Naive thymus-derived CD8-positive, alpha-beta T cell (primary cell): ENCODE data around the gene CDH8. TPM values are rescaled to one million over a fixed set of nuclear protein-coding genes. Genes with fewer than 3 reads are reported as not detected.
"Not testable (repeated sequence)": the region's sequence is repeated elsewhere in the genome, so short reads cannot be mapped to it uniquely, and the experiment has no call there.

Source experiments
- ATAC-seq, 2 donors: fragments of 150-1000 bp; cut with Tn5 transposase in 1 of 2; sonication (Bioruptor Pico), chemical (Tn5 transposase) in 1 of 2; 1 replicate in 1 of 2; 2 replicates in 1 of 2; pipeline ENCODE4 v1.10.0; 2021; ENCODE audit warnings: mild to moderate bottlenecking in 2 of 2, moderate library complexity in 2 of 2
- POLR2A ChIA-PET: fragments of 350-600 bp; sonication (Branson Sonifier 250); formaldehyde crosslinking; loops from one replicate; lab custom pipeline; 2021; ENCODE audit warnings: antibody characterized with exemption; lab: Charles Lee
- DNase-seq, 10 donors: peaks; one replicate each; pipeline versions ENCODE4 v3.0.0 to v3.0.0-alpha.2; 2020 to 2022
- H3K27ac Mint-ChIP-seq, 10 donors: one replicate each; pipeline ENCODE4 v1.8.0; 2020 to 2022; ENCODE audit warnings: mild to moderate bottlenecking in 10 of 10, mixed read lengths in 10 of 10, moderate library complexity in 4 of 10, inconsistent platforms in 1 of 10
- H3K27me3 Mint-ChIP-seq, 5 donors: one replicate each; pipeline ENCODE4 v1.8.0; 2021 to 2022; ENCODE audit warnings: mixed read lengths in 5 of 5
- H3K36me3 Mint-ChIP-seq, 3 donors: one replicate each; pipeline ENCODE4 v1.8.0; 2020 to 2022; ENCODE audit warnings: mixed read lengths in 3 of 3, mild to moderate bottlenecking in 2 of 3, inconsistent platforms in 1 of 3
- H3K4me1 Mint-ChIP-seq, 4 donors: one replicate each; pipeline ENCODE4 v1.8.0; 2021 to 2022; ENCODE audit warnings: mixed read lengths in 4 of 4
- H3K4me3 Mint-ChIP-seq, 10 donors: one replicate each; pipeline ENCODE4 v1.8.0; 2020 to 2022; ENCODE audit warnings: mild to moderate bottlenecking in 10 of 10, mixed read lengths in 10 of 10, moderate library complexity in 6 of 10, inconsistent platforms in 1 of 10
- H3K9me3 Mint-ChIP-seq, 9 donors: one replicate each; pipeline ENCODE4 v1.8.0; 2020 to 2022; ENCODE audit warnings: mixed read lengths in 9 of 9, mild to moderate bottlenecking in 3 of 9, inconsistent platforms in 1 of 9, moderate library complexity in 1 of 9
- polyA plus RNA-seq, 3 donors: library from polyadenylated mRNA; unstranded; fragments of 300-500 nt; fragmentation: Illumina TruSeq; gene quantifications; one replicate each; pipeline ENCODE4 v1.2.3, GENCODE V29; 2021
- total RNA-seq, 8 experiments: library from RNA in 2 of 8; stranded (reverse) in 2 of 8; gene quantifications; one replicate each; pipeline ENCODE4 v1.2.3 and lab custom pipeline; 2021 to 2026

CDH8 gene
- total and polyA plus RNA-seq, 5 experiments from 2014 or later = 0.80 TPM; not detected in 4

- DNase-seq (no peak), ATAC-seq (no peak)
- Mint-ChIP-seq H3K4me1 (no peaks in the 10 kb centered on the region), H3K27me3 (no peaks in the 10 kb centered on the region), H3K36me3 (no peaks in the 10 kb centered on the region), H3K9me3 (peaks cover 2 to 23% (median 14%) of the 10 kb centered on the region in 9 donors), H3K4me3 (no peak overlapping the region), H3K27ac (no peak overlapping the region)
- POLR2A ChIA-PET = no interaction called here
Measured at GRCh38 chr16:61948414-61948813, 87.8 kb downstream of the CDH8 start.

- Mint-ChIP-seq H3K4me1 (no peaks in the 10 kb centered on the region), H3K27ac (no peak overlapping the region), H3K27me3 (no peaks in the 10 kb centered on the region), H3K4me3 (no peak overlapping the region), H3K36me3 (peaks cover 0 to 4% (median 0%) of the 10 kb centered on the region in 3 donors), H3K9me3 (peaks cover 4 to 30% (median 19%) of the 10 kb centered on the region in 9 donors)
- no peak for ATAC-seq
- no peak for DNase-seq
- POLR2A ChIA-PET = no interaction called here
Measured at GRCh38 chr16:61946019-61946418, 90.2 kb downstream of the CDH8 start.

- Mint-ChIP-seq H3K27me3 (no peaks in the 10 kb centered on the region), H3K4me1 (no peaks in the 10 kb centered on the region), H3K4me3 (no peak overlapping the region), H3K36me3 (peaks cover 0 to 4% (median 0%) of the 10 kb centered on the region in 3 donors), H3K27ac (no peak overlapping the region), H3K9me3 (peaks cover 8 to 30% (median 20%) of the 10 kb centered on the region in 9 donors)
- POLR2A ChIA-PET = no interaction called here
- DNase-seq = no peak
- ATAC-seq = no peak
Measured at GRCh38 chr16:61945511-61945910, 90.7 kb downstream of the CDH8 start.

- DNase-seq (no peak), ATAC-seq (no peak)
- H3K27ac Mint-ChIP-seq = no peak overlapping the region
- no peaks in the 10 kb centered on the region for H3K4me1 Mint-ChIP-seq
- H3K9me3 Mint-ChIP-seq = peaks cover 8 to 30% (median 20%) of the 10 kb centered on the region in 9 donors
- no peaks in the 10 kb centered on the region for H3K27me3 Mint-ChIP-seq
- POLR2A ChIA-PET = no interaction called here
- H3K36me3 Mint-ChIP-seq = peaks cover 0 to 4% (median 0%) of the 10 kb centered on the region in 3 donors
- H3K4me3 Mint-ChIP-seq = no peak overlapping the region
Measured at GRCh38 chr16:61944004-61944403, 92.2 kb downstream of the CDH8 start.

- peaks cover 0 to 4% (median 0%) of the 10 kb centered on the region in 3 donors for H3K36me3 Mint-ChIP-seq
- ATAC-seq = no peak
- no peak overlapping the region for H3K4me3 Mint-ChIP-seq
- no peaks in the 10 kb centered on the region for H3K4me1 Mint-ChIP-seq
- H3K27ac Mint-ChIP-seq = no peak overlapping the region
- DNase-seq = no peak
- POLR2A ChIA-PET = no interaction called here
- H3K9me3 Mint-ChIP-seq = peaks cover 2 to 25% (median 14%) of the 10 kb centered on the region in 9 donors
- H3K27me3 Mint-ChIP-seq = no peaks in the 10 kb centered on the region
Measured at GRCh38 chr16:61940611-61941010, 95.6 kb downstream of the CDH8 start.

- no peak for ATAC-seq
- H3K27me3 Mint-ChIP-seq = no peaks in the 10 kb centered on the region
- no peak for DNase-seq
- POLR2A ChIA-PET = no interaction called here
- no peaks in the 10 kb centered on the region for H3K4me1 Mint-ChIP-seq
- H3K9me3 Mint-ChIP-seq = peaks cover 1 to 19% (median 11%) of the 10 kb centered on the region in 9 donors
- no peak overlapping the region for H3K27ac Mint-ChIP-seq
- H3K36me3 Mint-ChIP-seq = peaks cover 0 to 4% (median 0%) of the 10 kb centered on the region in 3 donors
- no peak overlapping the region for H3K4me3 Mint-ChIP-seq
Measured at GRCh38 chr16:61937646-61938045, 98.6 kb downstream of the CDH8 start.

GRCh38 chr16:61936522-61936921 lies 99.7 kb downstream of the CDH8 start:
- DNase-seq = no peak
- Mint-ChIP-seq H3K27ac (no peak overlapping the region), H3K9me3 (peaks cover 0 to 11% (median 6%) of the 10 kb centered on the region in 9 donors), H3K4me3 (no peak overlapping the region), H3K27me3 (no peaks in the 10 kb centered on the region), H3K4me1 (no peaks in the 10 kb centered on the region), H3K36me3 (no peaks in the 10 kb centered on the region)
- POLR2A ChIA-PET = no interaction called here
- ATAC-seq = no peak

- POLR2A ChIA-PET = no interaction called here
- Mint-ChIP-seq H3K36me3 (no peaks in the 10 kb centered on the region), H3K9me3 (peaks cover 0 to 8% (median 2%) of the 10 kb centered on the region in 9 donors), H3K4me3 (no peak overlapping the region), H3K4me1 (no peaks in the 10 kb centered on the region), H3K27me3 (no peaks in the 10 kb centered on the region), H3K27ac (no peak overlapping the region)
- DNase-seq (no peak), ATAC-seq (no peak)
Measured at GRCh38 chr16:61934601-61935000, 101.6 kb downstream of the CDH8 start.

GRCh38 chr16:61929776-61930175 lies 106.5 kb downstream of the CDH8 start:
- Mint-ChIP-seq H3K27me3 (no peaks in the 10 kb centered on the region), H3K4me1 (no peaks in the 10 kb centered on the region), H3K9me3 (peaks cover 0 to 6% (median 2%) of the 10 kb centered on the region in 9 donors), H3K36me3 (no peaks in the 10 kb centered on the region), H3K4me3 (no peak overlapping the region), H3K27ac (no peak overlapping the region)
- POLR2A ChIA-PET = no interaction called here
- ATAC-seq (no peak), DNase-seq (no peak)

- POLR2A ChIA-PET = no interaction called here
- Mint-ChIP-seq H3K36me3 (no peaks in the 10 kb centered on the region), H3K4me1 (no peaks in the 10 kb centered on the region), H3K27me3 (no peaks in the 10 kb centered on the region), H3K4me3 (no peak overlapping the region), H3K27ac (no peak overlapping the region), H3K9me3 (peaks cover 0 to 6% (median 1%) of the 10 kb centered on the region in 9 donors)
- ATAC-seq = no peak
- DNase-seq = no peak
Measured at GRCh38 chr16:61926766-61927165, 109.5 kb downstream of the CDH8 start.

GRCh38 chr16:61923629-61924028 lies 112.6 kb downstream of the CDH8 start:
- no peak overlapping the region for H3K4me3 Mint-ChIP-seq
- ATAC-seq (no peak), DNase-seq (no peak)
- no peaks in the 10 kb centered on the region for H3K4me1 Mint-ChIP-seq
- H3K9me3 Mint-ChIP-seq = peaks cover 0 to 6% (median 0%) of the 10 kb centered on the region in 9 donors
- POLR2A ChIA-PET = no interaction called here
- no peaks in the 10 kb centered on the region for H3K27me3 Mint-ChIP-seq
- no peak overlapping the region for H3K27ac Mint-ChIP-seq
- H3K36me3 Mint-ChIP-seq = no peaks in the 10 kb centered on the region

- no peak for ATAC-seq
- no peaks in the 10 kb centered on the region for H3K27me3 Mint-ChIP-seq
- H3K9me3 Mint-ChIP-seq = peaks cover 0 to 18% (median 5%) of the 10 kb centered on the region in 9 donors
- peaks cover 0 to 4% (median 0%) of the 10 kb centered on the region in 3 donors for H3K36me3 Mint-ChIP-seq
- DNase-seq = no peak
- H3K27ac Mint-ChIP-seq = no peak overlapping the region
- H3K4me1 Mint-ChIP-seq = no peaks in the 10 kb centered on the region
- POLR2A ChIA-PET = no interaction called here
- no peak overlapping the region for H3K4me3 Mint-ChIP-seq
Measured at GRCh38 chr16:61921373-61921772, 114.9 kb downstream of the CDH8 start.

GRCh38 chr16:61917865-61918826 lies 118.1 kb downstream of the CDH8 start:
- ATAC-seq, H3K4me1 Mint-ChIP-seq, H3K4me3 Mint-ChIP-seq, H3K36me3 Mint-ChIP-seq, H3K27ac Mint-ChIP-seq, H3K27me3 Mint-ChIP-seq, DNase-seq, POLR2A ChIA-PET: not testable (repeated sequence)
- peaks cover 0 to 27% (median 10%) of the 10 kb centered on the region in 9 donors for H3K9me3 Mint-ChIP-seq
